Measurements from ENCODE around the gene PARP11. TPM values are rescaled to one million over a fixed set of nuclear protein-coding genes. Genes with fewer than 3 reads are reported as not detected.

The PARP11 gene
- total RNA-seq, 1 experiment from 2014 or later, result 8.0 TPM

DNA sequence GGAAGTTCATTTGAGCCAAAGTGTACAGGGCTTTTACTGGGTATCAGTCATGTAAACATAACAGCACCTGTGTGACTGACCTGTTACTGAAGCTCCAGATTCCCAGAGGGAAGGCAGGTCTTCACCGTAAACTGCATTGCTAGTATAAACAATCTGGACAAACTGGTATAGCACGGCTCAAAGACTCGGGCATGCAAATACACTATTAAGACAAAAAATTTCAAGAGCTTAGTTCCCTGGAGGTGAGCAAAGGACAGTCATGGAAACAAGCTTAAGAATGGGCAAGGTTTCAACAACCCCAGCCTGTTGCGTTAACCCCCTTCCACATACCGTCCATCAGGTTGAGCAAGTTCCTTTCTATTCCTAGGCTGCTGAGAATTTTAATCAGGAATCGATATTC, 9.4 kb downstream of the PARP11 start:
- no peak for ATAC-seq
- Mint-ChIP-seq H3K4me1 (no peaks in the 10 kb centered on the region), H3K36me3 (peaks cover 26% of the 10 kb centered on the region), H3K9me3 (peaks cover 28% of the 10 kb centered on the region), H3K27ac (no peak overlapping the region), H3K27me3 (ENCODE audit: low read depth) (no peaks in the 10 kb centered on the region; the same call in 1 of the 2 replicates), H3K4me3 (no peak overlapping the region)
- no peak for TF ChIP-seq ZNF416 (CRISPR knock-in tag; IDR thresholded peaks at IDR 0.05)
- TF ChIP-seq ZNF423 (CRISPR knock-in tag; IDR thresholded peaks at IDR 0.05), result no peak
- no peak for TF ChIP-seq SOX15 (CRISPR knock-in tag; IDR thresholded peaks at IDR 0.05)
- no peak for DNase-seq (ENCODE audit: low spot score)
- ChIA-PET CTCF (no interaction called here), POLR2A (no interaction called here)

GRCh38 chr12:3842517-3842916, 30.7 kb downstream of the PARP11 start:
- H3K9me3 Mint-ChIP-seq, result peaks cover 13% of the 10 kb centered on the region
- H3K4me1 Mint-ChIP-seq, result no peaks in the 10 kb centered on the region; the same call in 1 of the 2 replicates
- peaks cover 18% of the 10 kb centered on the region for H3K36me3 Mint-ChIP-seq
- CTCF ChIA-PET, result no interaction called here
- TF ChIP-seq, protein P1, sequence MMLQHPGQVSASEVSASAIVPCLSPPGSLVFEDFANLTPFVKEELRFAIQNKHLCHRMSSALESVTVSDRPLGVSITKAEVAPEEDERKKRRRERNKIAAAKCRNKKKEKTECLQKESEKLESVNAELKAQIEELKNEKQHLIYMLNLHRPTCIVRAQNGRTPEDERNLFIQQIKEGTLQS (CRISPR knock-in tag; conservative IDR thresholded peaks at IDR 0.05), result no peak
- TF ChIP-seq, protein P2, sequence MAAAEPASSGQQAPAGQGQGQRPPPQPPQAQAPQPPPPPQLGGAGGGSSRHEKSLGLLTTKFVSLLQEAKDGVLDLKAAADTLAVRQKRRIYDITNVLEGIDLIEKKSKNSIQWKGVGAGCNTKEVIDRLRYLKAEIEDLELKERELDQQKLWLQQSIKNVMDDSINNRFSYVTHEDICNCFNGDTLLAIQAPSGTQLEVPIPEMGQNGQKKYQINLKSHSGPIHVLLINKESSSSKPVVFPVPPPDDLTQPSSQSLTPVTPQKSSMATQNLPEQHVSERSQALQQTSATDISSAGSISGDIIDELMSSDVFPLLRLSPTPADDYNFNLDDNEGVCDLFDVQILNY (CRISPR knock-in tag; IDR thresholded peaks at IDR 0.05), result no peak
- TF ChIP-seq FOXP1 (CRISPR knock-in tag; IDR thresholded peaks at IDR 0.05; ENCODE audit: borderline replicate concordance) (no peak), ARID4B (CRISPR knock-in tag; IDR thresholded peaks at IDR 0.05; ENCODE audit: borderline replicate concordance) (no peak), SMAD3 (CRISPR knock-in tag; IDR thresholded peaks at IDR 0.05; ENCODE audit: borderline replicate concordance) (no peak), RELA (CRISPR knock-in tag; IDR thresholded peaks at IDR 0.05; ENCODE audit: borderline replicate concordance) (no peak), ZNF416 (CRISPR knock-in tag; IDR thresholded peaks at IDR 0.05) (no peak), FOXJ3 (CRISPR knock-in tag; IDR thresholded peaks at IDR 0.05; ENCODE audit: borderline replicate concordance) (no peak), JUN (CRISPR knock-in tag; IDR thresholded peaks at IDR 0.05) (no peak), MXD4 (CRISPR knock-in tag; IDR thresholded peaks at IDR 0.05; ENCODE audit: borderline replicate concordance) (no peak), FOXK1 (CRISPR knock-in tag; IDR thresholded peaks at IDR 0.05) (no peak), E2F1 (CRISPR knock-in tag; IDR thresholded peaks at IDR 0.05) (no peak), SOX15 (CRISPR knock-in tag; IDR thresholded peaks at IDR 0.05) (no peak), ERG (CRISPR knock-in tag; IDR thresholded peaks at IDR 0.05) (no peak), ZBTB43 (CRISPR knock-in tag; IDR thresholded peaks at IDR 0.05) (no peak)
- TF ChIP-seq, protein P3, sequence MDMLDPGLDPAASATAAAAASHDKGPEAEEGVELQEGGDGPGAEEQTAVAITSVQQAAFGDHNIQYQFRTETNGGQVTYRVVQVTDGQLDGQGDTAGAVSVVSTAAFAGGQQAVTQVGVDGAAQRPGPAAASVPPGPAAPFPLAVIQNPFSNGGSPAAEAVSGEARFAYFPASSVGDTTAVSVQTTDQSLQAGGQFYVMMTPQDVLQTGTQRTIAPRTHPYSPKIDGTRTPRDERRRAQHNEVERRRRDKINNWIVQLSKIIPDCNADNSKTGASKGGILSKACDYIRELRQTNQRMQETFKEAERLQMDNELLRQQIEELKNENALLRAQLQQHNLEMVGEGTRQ (CRISPR knock-in tag; IDR thresholded peaks at IDR 0.05), result no peak
- DNase-seq (ENCODE audit: low spot score) (no peak), ATAC-seq (no peak)
- POLR2A ChIA-PET, result no interaction called here
- H3K27me3 Mint-ChIP-seq (ENCODE audit: low read depth), result no peaks in the 10 kb centered on the region
- H3K27ac Mint-ChIP-seq, result no peak overlapping the region
- no peak overlapping the region for H3K4me3 Mint-ChIP-seq

Measured in WTC11 (cell line).